Pericardium fibroblast (primary cell): Measurements from ENCODE around the gene UROC1. TPM values are rescaled to one million over a fixed set of nuclear protein-coding genes. Genes with fewer than 3 reads are reported as not detected.

Experiments used
- total RNA-seq: library from RNA; depleted of rRNA; stranded (reverse); fragments of >200 nt; gene quantifications from 2 replicates; pipeline ENCODE4 v1.2.3, GENCODE V29; 2015

UROC1 gene
- total RNA-seq: not detected in 2 replicates

GRCh38 chr3:126517291-126517951 lies at the start of gene UROC1:
UROC1 (minus strand) TSS chr3:126517773; CDS start chr3:126517719, 54 bp downstream.

GRCh38 chr3:126558336-126559071 lies 40.9 kb upstream of the UROC1 start, which contains the start of gene C3orf22:
C3orf22 (minus strand) TSS chr3:126558932; CDS start chr3:126553390, 5,542 bp downstream.

GRCh38 chr3:126523745-126524428 lies 6.3 kb upstream of the UROC1 start, which contains the start of gene CHST13:
CHST13 (plus strand) TSS chr3:126524155; CDS start chr3:126524333, 178 bp downstream.

GRCh38 chr3:126475413-126476114 lies 42.0 kb downstream of the UROC1 start, which contains the start of gene ZXDC:
ZXDC (minus strand) TSS chr3:126475891; CDS start chr3:126475865, 26 bp downstream.

Other genes starting within 250 kb of the UROC1 start
- 28.6 and 40.0 TPM in 2 replicates for gene KLF15, start 160.4 kb downstream of the UROC1 start, total RNA-seq
- gene CFAP100, start 122.9 kb downstream of the UROC1 start, total RNA-seq: not detected in 2 replicates
- gene ZXDC, start 41.9 kb downstream of the UROC1 start, total RNA-seq: 15.2 and 16.1 TPM in 2 replicates
- not detected in 2 replicates for gene CHST13, start 6.4 kb upstream of the UROC1 start, total RNA-seq
- gene C3orf22, start 41.2 kb upstream of the UROC1 start, total RNA-seq: not detected in 2 replicates
- 9.0 and 10.6 TPM in 2 replicates for gene TXNRD3, start 137.4 kb upstream of the UROC1 start, total RNA-seq
- 10.8 and 12.3 TPM in 2 replicates for gene CHCHD6, start 186.5 kb upstream of the UROC1 start, total RNA-seq